C4-2B (cell line): Measurements from ENCODE around the gene FRMPD3.

Source experiments
- CTCF ChIP-seq: fragments of 450-650 bp; conservative IDR thresholded peaks from 2 replicates; pipeline ENCODE4 v1.5.1; 2017; ENCODE audit warnings: mild to moderate bottlenecking
- ZFX ChIP-seq: fragments of 450-650 bp; IDR thresholded peaks from 2 replicates; pipeline ENCODE4 v1.6.1; 2017

- TF ChIP-seq CTCF (no peak), ZFX (no peak)
Observed at GRCh38 chrX:107442914-107443527, 6.4 kb upstream of the FRMPD3 start.
